GM13976 (cell line): ENCODE results near the gene SIX2.

Experiments
- DNase-seq: peaks from one replicate; pipeline ENCODE4 v3.0.0; 2012; ENCODE audit warnings: low spot score
- CTCF ChIP-seq: IDR thresholded peaks from 2 replicates; pipeline ENCODE4 v1.5.1; 2012; ENCODE audit warnings: borderline replicate concordance, mild to moderate bottlenecking; ENCODE audit not compliant: insufficient read depth; ENCODE audit errors: extremely low read depth, missing control alignments, control extremely low read depth
- in situ Hi-C: fragments of 300-500 bp; cut with MboI; formaldehyde crosslinking; loops from one replicate; pipeline ENCODE4 v1.12.0; 2022; ENCODE audit warnings: low sequenced_read_pairs, mixed read lengths, inconsistent platforms; ENCODE audit not compliant: unreplicated experiment

The SIX2 gene

GRCh38 chr2:45009303-45009927, at the start of gene SIX2:
Gene SIX2 (minus strand): TSS chr2:45009452. CDS start chr2:45009110, 342 bp downstream.
- DNase-seq = peak; percentile 56
- no peak for TF ChIP-seq CTCF
- in situ Hi-C loops = no loop called here

GRCh38 chr2:45055162-45055605, 45.9 kb upstream of the SIX2 start:
- no peak for DNase-seq
- TF ChIP-seq CTCF = no peak
- in situ Hi-C loops = no loop called here

GRCh38 chr2:45053966-45054365, 44.7 kb upstream of the SIX2 start:
- no peak for DNase-seq
- in situ Hi-C loops = no loop called here
- no peak for TF ChIP-seq CTCF

GRCh38 chr2:45052388-45052928, 43.2 kb upstream of the SIX2 start:
- no peak for DNase-seq
- in situ Hi-C loops = no loop called here
- TF ChIP-seq CTCF = no peak

GRCh38 chr2:45049569-45050336, 40.5 kb upstream of the SIX2 start:
- no peak for TF ChIP-seq CTCF
- no peak for DNase-seq
- in situ Hi-C loops = no loop called here

- in situ Hi-C loops = no loop called here
- no peak for TF ChIP-seq CTCF
- no peak for DNase-seq
Measured at GRCh38 chr2:45047301-45047700, 38.0 kb upstream of the SIX2 start.
